HCT116 (cell line): ENCODE measurements around the gene GPR146.

Experiments used
- CBX3 ChIP-seq: IDR thresholded peaks from 2 replicates; pipeline ENCODE4 v1.6.1; 2012; ENCODE audit warnings: low read depth
- CTCF ChIP-seq, 3 experiments: fragments of 200-600 bp in 1 of 3; sonication (generic) in 1 of 3; IDR thresholded peaks in 2 of 3; conservative IDR thresholded peaks in 1 of 3; 2 replicates each; pipeline ENCODE4 v1.5.1; 2012 to 2017; ENCODE audit warnings: low read depth in 2 of 3, low read length in 2 of 3, antibody characterized with exemption in 1 of 3, borderline replicate concordance in 1 of 3, control low read depth in 1 of 3, mild to moderate bottlenecking in 1 of 3, mixed read lengths in 1 of 3, mixed run types in 1 of 3, moderate library complexity in 1 of 3; ENCODE audit not compliant: insufficient read depth in 1 of 3
- EZH2 ChIP-seq: fragments of 200-600 bp; sonication (generic); IDR thresholded peaks from 2 replicates; pipeline ENCODE4 v1.6.1; 2017; ENCODE audit warnings: antibody characterized with exemption, mixed run types
- EZH2phosphoT487 ChIP-seq: fragments of 200-600 bp; IDR thresholded peaks from 2 replicates; pipeline ENCODE4 v1.6.1; 2018; ENCODE audit warnings: antibody characterized with exemption, borderline replicate concordance
- JUND ChIP-seq: IDR thresholded peaks from 2 replicates; pipeline ENCODE4 v1.6.1; 2012
- MAX ChIP-seq: IDR thresholded peaks from 2 replicates; pipeline ENCODE4 v1.6.1; 2012
- POLR2A ChIP-seq: IDR thresholded peaks from 2 replicates; pipeline ENCODE4 v1.7.0; 2011; ENCODE audit warnings: borderline replicate concordance; ENCODE audit not compliant: insufficient read depth, insufficient read length; ENCODE audit errors: extremely low read depth
- REST ChIP-seq: IDR thresholded peaks from 2 replicates; pipeline ENCODE4 v1.6.1; 2012; ENCODE audit warnings: low read depth
- TCF7L2 ChIP-seq: IDR thresholded peaks from 2 replicates; pipeline ENCODE4 v1.7.0; 2011; ENCODE audit warnings: borderline replicate concordance, inconsistent platforms; ENCODE audit not compliant: insufficient read depth, insufficient read length; ENCODE audit errors: extremely low read depth
- ZFX ChIP-seq: fragments of 450-650 bp; IDR thresholded peaks from 2 replicates; pipeline ENCODE4 v1.6.1; 2017

GRCh38 chr7:999149-999879 is 45.0 kb upstream of the GPR146 start:
- TF ChIP-seq JUND (no peak), EZH2 (no peak), CTCF (IDR thresholded peaks at IDR 0.05 in 2 of 3, conservative IDR thresholded peaks at IDR 0.05 in 1 of 3; ENCODE audit: borderline replicate concordance in 1 of 3, insufficient read depth in 1 of 3, low read depth in 2 of 3, low read length in 2 of 3) (no peak), MAX (no peak), TCF7L2 (no peak), ZFX (no peak), EZH2phosphoT487 (no peak), CBX3 (no peak), REST (no peak), POLR2A (no peak)
